Measurements from ENCODE around the gene TNIP1.

- TF ChIP-seq, protein P1, sequence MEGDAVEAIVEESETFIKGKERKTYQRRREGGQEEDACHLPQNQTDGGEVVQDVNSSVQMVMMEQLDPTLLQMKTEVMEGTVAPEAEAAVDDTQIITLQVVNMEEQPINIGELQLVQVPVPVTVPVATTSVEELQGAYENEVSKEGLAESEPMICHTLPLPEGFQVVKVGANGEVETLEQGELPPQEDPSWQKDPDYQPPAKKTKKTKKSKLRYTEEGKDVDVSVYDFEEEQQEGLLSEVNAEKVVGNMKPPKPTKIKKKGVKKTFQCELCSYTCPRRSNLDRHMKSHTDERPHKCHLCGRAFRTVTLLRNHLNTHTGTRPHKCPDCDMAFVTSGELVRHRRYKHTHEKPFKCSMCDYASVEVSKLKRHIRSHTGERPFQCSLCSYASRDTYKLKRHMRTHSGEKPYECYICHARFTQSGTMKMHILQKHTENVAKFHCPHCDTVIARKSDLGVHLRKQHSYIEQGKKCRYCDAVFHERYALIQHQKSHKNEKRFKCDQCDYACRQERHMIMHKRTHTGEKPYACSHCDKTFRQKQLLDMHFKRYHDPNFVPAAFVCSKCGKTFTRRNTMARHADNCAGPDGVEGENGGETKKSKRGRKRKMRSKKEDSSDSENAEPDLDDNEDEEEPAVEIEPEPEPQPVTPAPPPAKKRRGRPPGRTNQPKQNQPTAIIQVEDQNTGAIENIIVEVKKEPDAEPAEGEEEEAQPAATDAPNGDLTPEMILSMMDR (IDR thresholded peaks at IDR 0.05): no peak
- TF ChIP-seq POLR2AphosphoS5 (IDR thresholded peaks at IDR 0.05) (no peak), POLR2A (IDR thresholded peaks at IDR 0.05) (no peak), EP300 (IDR thresholded peaks at IDR 0.05) (no peak)
Measured at GRCh38 chr5:151105561-151105960, 24.7 kb upstream of the TNIP1 start.
